GM19397 (cell line): ENCODE results near the gene INVS.
"Not testable (repeated sequence)": the region's sequence is repeated elsewhere in the genome, so short reads cannot be mapped to it uniquely, and the experiment has no call there.

Experiments used
- ATAC-seq: cut with Tn5 transposase; IDR thresholded peaks from one replicate; pipeline ENCODE4 v1.9.1; 2021; ENCODE audit warnings: mild to moderate bottlenecking, moderate library complexity; ENCODE audit not compliant: unreplicated experiment

Gene INVS

DNA sequence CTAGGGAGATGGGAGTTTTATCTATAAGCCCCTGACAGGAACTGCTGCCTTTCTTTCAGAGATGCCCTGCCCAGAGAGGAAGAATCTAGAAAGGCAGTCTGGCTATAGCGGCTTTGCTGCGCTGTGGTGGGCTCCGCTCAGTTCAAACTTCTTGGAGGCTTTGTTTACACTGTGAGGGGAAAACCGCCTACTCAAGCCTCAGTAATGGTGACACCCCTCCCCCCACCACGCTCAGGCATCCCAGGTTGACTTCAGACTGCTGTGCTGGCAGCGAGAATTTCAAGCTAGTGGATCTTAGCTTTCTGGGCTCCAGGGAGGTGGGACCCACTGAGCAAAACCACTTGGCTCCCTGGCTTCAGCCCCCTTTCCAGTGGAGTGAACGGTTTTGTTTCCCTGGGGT, 137.9 kb downstream of the INVS start:
- not testable (repeated sequence) for ATAC-seq

DNA sequence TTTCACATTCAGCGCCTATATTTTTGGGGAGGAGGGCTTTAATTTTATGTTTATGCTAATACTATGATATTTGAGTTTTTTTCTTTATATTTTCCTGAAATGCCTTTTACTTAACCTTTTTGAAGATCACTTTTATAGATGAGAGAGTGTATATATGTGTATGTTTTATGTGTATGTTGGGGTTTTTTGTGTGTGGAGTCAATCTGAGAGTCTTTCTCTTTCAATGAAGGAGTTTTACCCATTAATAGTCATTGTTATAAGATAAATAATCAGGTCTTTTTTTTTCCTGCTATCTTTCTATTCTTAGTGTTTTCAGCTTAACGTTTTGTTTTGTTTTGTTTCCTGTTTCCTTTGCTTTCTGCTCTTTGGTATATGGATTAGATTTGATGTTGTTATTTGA, 141.5 kb downstream of the INVS start:
- no peak for ATAC-seq

DNA sequence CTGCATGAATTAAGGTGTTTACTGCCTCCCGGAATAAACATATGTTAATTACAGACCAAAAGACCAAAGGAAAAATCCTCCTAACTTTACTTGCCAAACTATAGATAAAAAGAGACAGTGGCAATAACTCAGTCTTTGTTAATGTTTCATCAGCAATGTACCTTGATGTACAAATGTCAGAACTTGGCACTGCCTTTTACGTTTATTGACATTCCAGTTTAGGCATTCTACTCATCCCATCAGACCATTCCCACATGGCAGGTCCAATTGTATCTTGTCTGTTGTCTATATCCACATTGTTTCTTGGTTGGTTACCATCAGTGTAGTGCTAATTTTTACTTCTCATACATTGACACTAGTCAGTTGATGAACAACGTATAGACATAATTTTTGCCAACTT, 168.2 kb downstream of the INVS start:
- no peak for ATAC-seq

DNA sequence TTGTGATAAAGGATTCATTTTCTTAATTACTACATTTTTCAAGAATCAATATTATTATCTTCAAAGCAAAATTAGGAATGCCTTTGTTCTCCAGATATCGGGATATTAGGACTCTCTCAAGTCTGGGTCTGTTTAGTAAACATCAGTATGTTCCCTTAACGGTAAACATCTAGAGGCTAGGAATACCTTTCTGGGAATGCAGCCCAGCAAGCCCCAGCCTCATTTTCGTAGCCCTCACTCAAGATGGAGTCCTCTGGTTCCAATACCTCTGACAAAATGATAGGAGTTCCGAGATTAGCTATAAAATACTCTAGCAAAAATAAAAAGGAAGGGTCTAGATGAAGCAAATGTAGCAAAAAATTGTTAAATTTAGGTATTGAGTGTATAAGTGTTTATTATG, 169.2 kb downstream of the INVS start:
- ATAC-seq = no peak

DNA sequence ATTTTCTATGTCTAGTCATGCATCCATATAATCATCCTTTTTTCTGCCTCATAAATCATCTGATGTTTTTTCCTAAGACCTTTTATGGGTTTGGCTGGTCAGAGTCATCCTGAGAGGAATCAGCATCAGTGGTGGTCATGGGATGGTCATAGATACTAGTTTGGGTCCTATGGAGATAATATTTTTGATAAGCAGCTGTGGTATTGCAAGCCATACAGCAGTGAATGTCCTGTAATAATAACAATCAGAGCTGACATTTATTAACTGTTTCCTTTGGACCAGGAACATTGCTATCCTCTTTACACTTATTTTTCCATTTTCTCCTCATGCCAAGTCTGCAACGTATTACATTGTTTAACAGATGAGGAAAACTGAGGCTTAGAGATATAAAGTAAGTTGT, 170.6 kb downstream of the INVS start:
- no peak for ATAC-seq

DNA sequence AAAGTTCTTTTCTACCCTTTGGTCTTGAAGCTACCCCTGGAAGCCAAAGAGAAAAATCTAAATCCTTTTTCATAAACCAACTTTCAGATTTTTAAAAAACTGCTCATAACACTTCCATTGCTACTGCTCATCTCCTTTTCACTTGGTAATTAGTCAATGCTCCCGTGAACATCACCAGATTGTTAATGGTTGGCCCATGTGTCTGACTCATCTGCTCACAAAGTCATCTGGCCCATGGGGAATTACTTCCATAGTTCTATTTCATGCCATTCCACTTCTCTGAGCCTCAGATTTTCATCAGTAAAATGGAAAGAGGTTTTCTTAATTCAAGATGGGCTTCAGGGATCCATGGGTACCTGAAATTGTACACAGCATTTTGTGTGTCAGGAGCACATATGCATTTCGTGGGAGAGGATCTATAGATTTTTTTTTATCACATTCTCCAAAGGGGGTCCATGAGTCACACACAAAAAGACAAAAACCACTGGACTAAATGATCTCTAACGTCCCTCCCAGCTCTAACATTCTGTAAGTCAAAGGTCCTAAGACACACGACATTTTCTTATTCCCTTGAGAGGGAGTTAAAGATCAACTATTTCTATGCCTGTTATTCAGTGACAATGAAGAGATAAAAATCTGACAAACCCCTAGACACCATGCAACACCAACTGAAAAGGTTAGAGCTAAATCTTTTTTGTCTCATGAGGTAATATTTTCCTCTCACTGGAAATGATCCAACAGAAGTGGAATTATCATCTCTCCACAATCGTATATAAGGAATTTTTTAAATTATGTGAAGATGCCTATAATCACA, 178.3 kb downstream of the INVS start:
- no peak for ATAC-seq

DNA sequence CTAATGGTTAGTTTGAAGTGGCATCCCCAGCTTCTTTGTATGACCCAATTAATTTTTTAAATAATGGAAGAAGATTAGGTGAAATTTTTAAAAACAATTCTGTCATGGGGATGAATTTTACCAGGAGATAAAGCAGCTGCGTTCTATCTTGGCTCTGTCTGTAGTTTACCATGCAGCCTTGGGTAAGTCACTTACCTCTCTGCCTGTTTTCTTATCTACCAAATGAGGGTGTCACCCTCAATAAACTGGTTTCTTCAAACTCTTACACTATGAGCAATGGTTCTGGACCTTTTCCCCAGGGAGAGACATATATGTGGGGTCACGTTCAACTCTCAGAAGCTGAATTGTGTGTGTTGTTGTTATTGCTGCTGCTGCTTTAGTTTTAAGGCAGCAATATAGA, 182.0 kb downstream of the INVS start:
- ATAC-seq = no peak

DNA sequence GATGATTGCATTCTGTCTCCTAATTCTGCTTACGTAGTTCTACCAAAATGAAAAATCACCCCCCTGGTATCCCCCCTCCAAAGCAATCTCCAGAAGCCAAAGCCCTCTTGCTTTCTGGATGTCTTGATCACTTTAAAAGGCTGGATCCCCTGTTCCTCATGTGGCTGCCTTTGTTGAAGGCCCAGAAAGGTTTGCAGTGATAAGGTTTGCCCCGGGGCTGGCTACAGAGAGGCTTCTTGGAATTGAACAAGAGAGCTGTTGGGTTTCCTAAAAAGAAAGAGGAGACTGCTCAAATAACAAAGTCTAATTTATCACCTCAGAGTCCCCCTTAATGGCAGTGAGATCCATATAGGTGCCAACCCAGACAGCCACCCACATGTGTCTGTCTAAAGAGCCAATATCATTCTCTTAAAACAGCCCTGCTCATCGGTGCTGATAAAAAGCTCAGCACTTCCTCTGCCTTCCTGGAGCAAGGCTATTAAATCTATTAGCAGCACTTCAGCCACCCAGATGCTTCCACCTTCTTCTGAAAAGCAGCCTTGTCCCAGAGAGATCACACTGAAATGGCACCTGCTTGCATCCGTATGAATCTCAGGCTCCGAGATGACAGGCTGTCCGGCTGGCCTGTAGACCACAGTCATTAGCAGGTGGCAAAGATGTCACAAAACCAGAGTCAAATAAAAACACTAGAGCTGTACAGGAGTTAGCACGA, 182.8 kb downstream of the INVS start:
- ATAC-seq = no peak

DNA sequence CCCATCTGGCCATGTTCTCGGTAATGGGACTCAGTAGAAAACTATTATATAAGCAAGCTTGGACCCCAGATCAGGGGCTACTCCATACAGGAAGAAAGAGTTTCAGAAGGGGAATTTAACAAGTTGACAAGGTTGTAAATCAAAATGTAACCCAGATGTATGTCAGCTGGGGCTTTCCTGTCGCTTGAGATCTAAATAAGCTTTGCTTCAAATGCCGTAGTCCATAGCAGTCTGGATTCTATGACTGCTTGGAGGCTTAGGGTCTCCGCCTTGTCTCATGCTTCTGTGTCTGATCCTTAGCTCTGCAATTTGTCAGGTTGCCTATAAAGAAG, 183.3 kb downstream of the INVS start:
- no peak for ATAC-seq

DNA sequence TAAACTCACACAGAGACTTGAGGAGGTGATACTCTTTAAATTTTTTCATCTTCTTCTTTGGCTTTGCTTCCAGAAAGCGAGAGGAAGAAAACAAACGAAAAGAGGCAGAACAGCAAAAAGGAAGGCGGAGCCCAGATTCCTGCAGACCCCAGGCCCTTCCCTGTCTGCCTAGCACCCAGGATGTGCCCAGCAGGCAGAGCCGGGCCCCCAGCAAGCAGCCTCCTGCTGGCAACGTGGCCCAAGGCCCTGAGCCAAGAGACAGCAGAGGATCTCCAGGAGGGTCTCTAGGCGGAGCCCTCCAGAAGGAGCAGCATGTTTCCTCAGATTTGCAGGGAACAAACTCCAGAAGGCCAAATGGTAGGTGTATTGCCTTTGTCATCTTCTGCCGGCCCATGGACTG, 185.2 kb downstream of the INVS start:
- no peak for ATAC-seq

DNA sequence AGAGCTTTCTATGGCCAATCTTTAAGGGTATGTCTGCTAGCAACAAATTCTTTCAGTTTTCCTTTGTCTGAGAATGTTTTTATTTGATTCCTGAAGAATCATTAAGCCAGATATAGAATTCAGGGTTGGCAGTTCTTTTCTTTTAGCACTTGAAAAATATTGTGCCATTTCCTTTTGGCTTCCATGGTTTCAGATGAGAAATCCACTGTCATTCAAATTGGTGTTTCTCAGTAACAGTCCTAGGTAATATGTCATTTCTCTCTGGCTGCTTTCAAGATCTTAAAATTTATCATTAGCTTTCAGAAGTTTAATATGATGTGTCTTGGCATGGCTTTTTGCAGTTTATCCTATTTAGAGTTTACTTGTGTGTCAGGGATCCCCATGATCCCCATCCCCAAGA, 186.0 kb downstream of the INVS start:
- no peak for ATAC-seq

DNA sequence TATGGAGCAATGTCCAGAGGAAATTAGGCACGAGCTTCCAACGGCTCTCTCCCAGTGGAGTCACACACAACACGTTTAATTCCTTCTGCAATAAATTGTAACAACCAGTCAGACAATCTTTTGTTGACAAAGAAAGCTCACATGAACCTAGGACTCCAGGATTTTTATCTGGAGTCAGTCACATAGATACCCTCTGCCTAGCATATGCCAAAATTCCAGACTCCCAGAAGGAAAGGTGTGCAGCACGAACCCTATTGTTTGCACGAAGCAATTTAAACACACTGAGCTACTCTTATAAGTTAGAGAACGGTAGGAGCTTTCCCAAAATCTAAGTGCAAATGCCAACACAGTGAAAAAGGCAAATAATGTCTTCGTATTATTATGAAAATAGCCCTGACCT, 186.6 kb downstream of the INVS start:
- ATAC-seq = no peak

DNA sequence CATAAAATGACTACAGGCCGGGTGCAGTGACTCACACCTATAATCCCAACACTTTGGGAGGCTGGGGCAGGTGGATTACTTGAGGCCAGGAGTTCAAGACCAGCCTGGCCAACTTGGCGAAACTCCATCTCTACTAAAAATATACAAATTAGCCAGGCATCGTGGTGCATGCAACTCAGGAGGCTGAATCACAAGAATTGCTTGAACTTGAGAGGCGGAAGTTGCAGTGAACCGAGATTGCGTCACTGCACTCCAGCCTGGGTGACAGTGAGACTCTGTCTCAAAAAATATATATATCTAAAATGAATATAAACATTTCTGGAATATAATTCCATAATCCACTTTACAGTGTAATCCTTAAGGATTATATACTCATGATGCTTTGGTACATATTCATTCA, 187.2 kb downstream of the INVS start:
- ATAC-seq = no peak

DNA sequence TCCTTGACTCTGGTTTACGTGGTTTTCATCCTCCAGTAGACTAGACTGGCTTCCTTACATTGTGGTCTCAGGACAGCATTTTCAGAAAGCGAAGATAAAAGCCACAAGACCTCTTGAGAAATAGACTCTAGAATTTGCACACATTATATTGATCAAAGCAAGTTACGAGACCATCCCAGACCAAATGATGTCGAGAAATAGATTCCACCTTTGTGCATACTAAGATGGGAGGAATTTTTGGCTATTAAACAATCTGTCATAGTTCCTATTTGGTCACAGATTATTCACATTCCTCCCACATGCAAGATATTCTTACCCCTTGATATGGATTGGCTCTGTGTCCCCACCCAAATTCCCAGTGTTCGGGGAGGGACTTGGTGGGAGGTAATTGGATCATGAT, 188.1 kb downstream of the INVS start:
- ATAC-seq = no peak

DNA sequence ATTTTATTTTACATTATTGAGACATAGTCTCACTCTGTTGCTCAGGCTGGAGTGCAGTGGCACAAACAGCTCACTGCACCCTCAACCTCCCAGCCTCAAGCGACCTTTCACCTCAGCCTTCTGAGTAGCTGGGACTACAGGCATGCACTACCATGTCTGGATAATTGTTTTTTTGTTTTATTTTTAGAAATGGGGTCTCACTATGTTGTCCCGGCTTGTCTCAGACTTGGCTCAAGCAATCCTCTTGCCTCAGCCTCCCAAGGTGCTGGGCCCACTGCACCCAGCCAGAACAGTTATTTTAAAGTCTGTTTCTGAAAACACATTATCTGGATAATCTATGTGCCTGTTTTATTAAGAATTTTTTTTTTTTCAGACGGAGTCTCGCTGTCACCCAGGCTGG, 191.7 kb downstream of the INVS start:
- ATAC-seq = no peak

DNA sequence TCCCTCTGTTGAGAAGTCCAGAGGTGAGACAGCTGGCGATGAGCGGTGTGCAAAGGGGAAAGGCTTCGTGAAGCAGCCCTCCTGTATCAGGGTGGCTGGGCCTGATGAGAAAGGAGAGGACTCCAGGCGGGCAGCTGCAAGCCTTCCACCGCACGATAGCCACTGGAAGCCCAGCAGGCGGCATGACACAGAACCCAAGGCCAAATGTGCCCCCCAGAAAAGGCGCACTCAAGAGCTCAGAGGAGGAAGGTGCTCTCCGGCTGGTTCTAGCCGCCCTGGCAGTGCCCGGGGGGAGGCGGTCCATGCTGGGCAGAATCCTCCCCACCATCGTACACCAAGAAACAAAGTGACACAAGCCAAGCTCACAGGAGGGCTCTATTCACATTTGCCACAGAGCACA, 193.4 kb downstream of the INVS start:
- no peak for ATAC-seq

DNA sequence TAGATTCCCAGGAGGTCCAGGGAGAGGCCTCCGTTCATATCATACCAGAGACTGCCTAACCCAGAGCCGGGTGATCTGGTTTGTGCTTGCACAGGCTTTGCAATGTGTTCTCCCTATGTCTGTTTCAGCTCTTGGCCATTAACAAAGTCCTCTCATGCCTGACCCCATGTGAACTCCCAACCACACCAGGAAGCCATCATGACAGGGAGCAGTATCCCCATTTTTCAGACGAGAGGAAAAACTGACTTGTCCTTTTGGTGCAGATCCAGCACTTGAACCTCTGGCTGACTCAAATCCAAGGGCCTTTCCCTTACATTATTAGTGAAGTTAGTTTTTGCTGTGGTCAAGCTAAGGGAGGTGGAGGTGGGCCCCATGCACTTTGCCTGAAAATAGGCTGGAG, 195.3 kb downstream of the INVS start:
- ATAC-seq = no peak

DNA sequence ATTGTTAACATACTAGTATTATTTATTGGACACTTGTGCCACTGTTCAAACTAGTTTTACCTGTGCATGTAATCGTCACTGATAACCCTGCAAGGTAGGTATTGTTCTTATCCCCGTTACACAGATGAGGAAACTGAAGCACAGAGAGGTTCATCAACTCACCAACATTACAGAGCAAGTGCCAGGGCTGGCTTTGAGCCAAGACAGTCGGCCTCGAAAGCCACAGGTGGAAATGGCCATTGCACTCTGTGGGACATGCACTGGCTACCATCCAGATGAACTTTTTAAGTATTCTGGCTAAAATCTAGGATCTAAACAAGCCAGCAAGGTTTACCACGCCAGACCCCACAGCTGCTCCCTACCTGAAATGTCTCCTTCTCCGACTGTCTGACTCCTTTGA, 195.8 kb downstream of the INVS start:
- ATAC-seq = no peak

DNA sequence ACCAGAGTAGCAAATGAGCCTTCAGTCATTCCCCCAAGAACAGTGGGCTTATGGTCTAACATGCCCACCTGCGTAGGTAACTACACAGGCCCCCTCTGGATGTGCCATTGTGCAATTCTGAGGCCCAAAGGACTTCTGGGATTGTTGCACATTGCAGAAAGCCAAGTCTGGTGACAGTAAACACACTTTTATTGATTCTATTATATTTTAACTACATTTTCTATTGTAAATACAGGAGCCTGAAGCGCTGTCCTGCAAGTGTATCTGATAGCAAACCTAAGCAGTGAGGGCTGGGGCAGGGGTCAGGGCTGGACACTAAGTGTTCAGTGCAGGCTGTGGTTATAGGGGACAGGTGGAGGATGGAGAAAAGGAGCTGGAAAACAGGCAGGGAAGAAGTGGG, 196.2 kb downstream of the INVS start:
- ATAC-seq = no peak

DNA sequence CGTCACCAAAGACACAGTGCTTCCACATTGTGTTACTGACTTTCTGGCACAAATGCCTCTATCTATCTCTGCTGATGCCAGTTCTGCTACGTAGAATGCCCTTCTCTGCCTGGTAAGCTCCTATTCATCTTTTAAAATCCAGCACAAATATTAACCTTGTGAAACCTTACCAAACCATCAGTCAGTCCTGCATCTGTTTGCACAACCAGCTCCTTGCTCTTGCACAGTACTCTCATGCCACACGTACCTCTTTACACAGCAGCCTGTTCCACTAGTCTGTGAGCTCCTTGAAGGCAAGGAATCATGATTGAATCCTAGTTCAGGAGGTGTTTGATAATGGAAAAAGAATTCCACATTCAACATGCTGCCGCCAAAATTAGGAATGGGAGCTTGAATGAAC, 197.4 kb downstream of the INVS start:
- ATAC-seq = no peak

DNA sequence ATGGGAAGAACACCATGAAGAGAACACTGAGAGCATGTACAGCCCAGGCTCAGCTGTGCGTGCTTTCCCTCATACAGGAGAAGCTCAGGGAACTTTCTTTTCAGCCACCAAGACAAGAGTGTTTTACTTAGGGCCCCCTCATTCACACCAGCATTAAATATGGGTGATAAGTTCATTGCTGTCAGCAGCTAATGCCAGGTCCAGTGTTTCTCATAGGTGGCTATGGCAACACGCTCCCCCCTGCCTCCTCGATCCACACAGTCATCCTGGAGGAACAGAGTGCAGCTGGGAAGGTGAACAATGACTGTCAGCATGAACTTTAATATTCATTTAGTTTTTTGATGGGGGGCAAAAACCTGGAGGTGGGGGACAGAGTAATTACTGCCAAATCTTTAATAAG, 199.3 kb downstream of the INVS start:
- no peak for ATAC-seq

DNA sequence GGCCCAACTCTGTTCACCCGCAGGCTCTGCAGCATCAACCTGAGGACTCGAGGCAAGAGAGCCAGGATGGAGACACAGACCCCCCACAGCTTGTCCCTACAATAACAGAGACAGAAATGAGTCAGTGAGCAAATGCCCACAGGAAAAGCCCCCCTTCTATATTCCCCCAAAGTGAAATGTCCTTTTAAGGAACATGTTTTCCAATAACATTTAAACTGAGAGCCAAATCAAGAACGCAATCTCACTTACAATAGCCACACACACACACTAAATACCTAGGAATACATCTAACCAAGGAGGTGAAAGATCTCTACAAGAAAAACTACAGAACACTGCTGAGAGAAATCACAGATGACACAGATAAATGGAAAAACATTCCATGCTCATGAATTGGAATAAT, 204.7 kb downstream of the INVS start:
- no peak for ATAC-seq

DNA sequence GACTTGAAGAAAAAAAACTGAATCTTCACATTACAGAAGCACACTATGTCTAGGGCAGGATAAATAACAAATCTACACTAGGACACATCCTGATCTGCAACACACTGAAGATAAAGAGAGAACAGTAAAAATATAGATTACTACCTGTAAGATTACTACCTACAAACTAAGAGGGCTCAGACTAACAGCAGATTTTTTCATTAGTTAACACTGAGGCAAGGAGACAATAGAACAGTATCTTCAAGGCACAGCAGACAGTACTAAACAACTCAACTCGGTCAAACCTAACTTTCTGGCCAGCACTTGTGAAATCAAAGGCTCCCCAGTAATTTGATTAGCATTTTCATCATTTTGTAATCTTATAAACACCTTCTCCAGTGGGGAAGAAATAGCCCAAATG, 207.2 kb downstream of the INVS start:
- ATAC-seq = no peak
